ENCODE results near the gene BPGM.

- peak in 1 of 4 experiments; percentile 32 for TF ChIP-seq CTCF (IDR thresholded peaks at IDR 0.05)
- TF ChIP-seq POLR2A (IDR thresholded peaks at IDR 0.05), result no peak
- no peak for TF ChIP-seq EP300 (IDR thresholded peaks at IDR 0.05)
- no peak for TF ChIP-seq POLR2AphosphoS5 (IDR thresholded peaks at IDR 0.05)
Observed at GRCh38 chr7:134724606-134725005, 78.0 kb downstream of the BPGM start.
